H1 (cell line): ENCODE measurements around the gene KCNK4. TPM values are rescaled to one million over a fixed set of nuclear protein-coding genes. Genes with fewer than 3 reads are reported as not detected.

Source experiments
- BACH1 ChIP-seq: IDR thresholded peaks from 2 replicates; pipeline ENCODE4 v1.6.1; 2012; ENCODE audit warnings: low read length, improper control_type of control experiment
- BCL11A ChIP-seq, 2 experiments: IDR thresholded peaks; one replicate each; pipeline ENCODE4 v1.6.1; 2011; ENCODE audit warnings: low read depth in 2 of 2, low read length in 2 of 2, mild to moderate bottlenecking in 2 of 2
- CBX5 ChIP-seq: fragments of 300-800, 300-1000 bp; sonication (generic); IDR thresholded peaks from 2 replicates; pipeline ENCODE4 v1.7.1; 2016; ENCODE audit warnings: antibody characterized with exemption, low read length, low read depth
- KDM5A ChIP-seq: fragments of 200-600 bp; IDR thresholded peaks from 2 replicates; pipeline ENCODE4 v1.7.1; 2012; ENCODE audit warnings: mild to moderate bottlenecking, low read length, inconsistent platforms, mixed read lengths
- RNF2 ChIP-seq: fragments of 200-900, 300-1000 bp; sonication (generic); IDR thresholded peaks from 2 replicates; pipeline ENCODE4 v1.7.1; 2016; ENCODE audit warnings: borderline replicate concordance, low read depth, mild to moderate bottlenecking, antibody characterized with exemption, low read length; ENCODE audit not compliant: poor library complexity, severe bottlenecking; ENCODE audit errors: missing control alignments
- RXRA ChIP-seq: IDR thresholded peaks from 2 replicates; pipeline ENCODE4 v1.6.1; 2011; ENCODE audit warnings: low read depth, mild to moderate bottlenecking, low read length, moderate library complexity; ENCODE audit not compliant: insufficient read depth
- SIN3A ChIP-seq, 2 experiments: IDR thresholded peaks in 1 of 2; conservative IDR thresholded peaks in 1 of 2; 2 replicates each; pipeline ENCODE4 v1.6.1; 2011 to 2012; ENCODE audit warnings: low read length in 2 of 2, improper control_type of control experiment in 1 of 2, low read depth in 1 of 2, mild to moderate bottlenecking in 1 of 2
- polyA plus RNA-seq, 7 experiments: library from polyadenylated mRNA; depleted of rRNA in 3 of 7; stranded (reverse) in 5 of 7; unstranded in 2 of 7; fragments of >200 nt in 5 of 7; fragments of 200-250 nt in 2 of 7; gene quantifications; 1 replicate in 5 of 7; 2 replicates in 1 of 7; 4 replicates in 1 of 7; pipeline versions ENCODE4 v1.2.1 to v1.2.3, GENCODE V29; 2011 to 2013; ENCODE audit warnings: missing spikeins in 2 of 7, mixed read lengths in 2 of 7
- total RNA-seq: library from RNA; stranded (reverse); fragmentation: NEBNext Ultra II Directional; extraction: Animal tissue kit (Norgen Biotek cat#: 25700); gene quantifications from 2 replicates; pipeline ENCODE4 v1.2.1, GENCODE V29; 2021
- TF ChIP-seq, protein P1 (sequence below): IDR thresholded peaks from 2 replicates; pipeline ENCODE4 v1.6.1; 2011; ENCODE audit warnings: low read depth, mild to moderate bottlenecking, low read length; ENCODE audit not compliant: insufficient read depth
- TF ChIP-seq, protein P2 (sequence below), 3 experiments: IDR thresholded peaks; 1 replicate in 2 of 3; 2 replicates in 1 of 3; pipeline versions ENCODE4 v1.5.1 to v1.6.1; 2011; ENCODE audit warnings: low read length in 3 of 3, mild to moderate bottlenecking in 3 of 3, inconsistent platforms in 2 of 3, low read depth in 1 of 3, moderate library complexity in 1 of 3; ENCODE audit not compliant: insufficient read depth in 1 of 3; ENCODE audit errors: control extremely low read depth in 1 of 3

The KCNK4 gene
- total and polyA plus RNA-seq, 2 of the 8 experiments (the other 6 are each of a cell fraction or from before 2014, with no cell fraction given) = 0.19 TPM; not detected in 1

DNA sequence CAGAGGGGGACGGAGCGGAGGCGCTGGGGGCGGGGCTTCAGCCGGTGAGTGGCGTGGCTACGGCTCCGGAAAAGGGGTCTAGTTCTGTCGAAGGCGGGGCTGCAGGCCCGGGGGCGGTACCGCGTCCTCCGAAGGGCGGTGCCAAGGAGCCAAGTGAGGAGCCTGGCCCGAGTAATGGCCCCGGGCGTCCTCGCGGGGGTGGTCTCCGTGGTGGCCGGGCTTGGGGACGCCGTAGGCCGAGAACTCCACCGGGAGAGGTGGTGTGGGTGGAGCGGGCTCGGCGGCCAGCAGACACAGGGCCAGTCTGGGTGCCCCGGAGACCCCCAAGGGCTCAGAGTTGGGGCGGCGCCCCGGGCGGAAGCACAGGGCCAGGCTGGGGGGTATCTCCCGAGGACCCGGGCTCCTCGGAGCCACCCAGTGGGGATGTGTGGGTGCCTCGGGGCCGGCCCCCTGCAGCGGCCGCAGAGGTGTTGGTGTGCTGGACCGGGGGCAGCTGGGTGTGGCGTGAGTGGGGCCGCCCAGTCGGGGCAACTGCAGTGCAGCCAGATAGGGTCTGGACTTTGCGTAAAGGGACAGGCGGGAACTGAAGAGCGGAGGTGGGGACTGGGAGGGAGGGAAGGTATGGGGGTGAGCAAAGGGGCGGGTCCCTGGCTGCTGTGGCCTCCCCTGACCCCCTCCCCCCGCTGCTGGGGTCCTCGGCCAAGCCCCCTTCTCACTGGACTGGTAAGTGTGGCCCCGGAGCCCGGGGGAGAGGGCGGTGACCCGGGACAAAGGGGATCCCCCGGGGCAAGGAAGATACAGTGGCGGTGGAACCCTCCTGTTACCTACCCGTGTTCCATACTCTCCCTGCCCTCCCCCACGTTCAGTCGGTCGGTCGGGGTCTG is 49.4 kb upstream of the KCNK4 start (continued):
- TF ChIP-seq SIN3A (conservative IDR thresholded peaks at IDR 0.05 in 1 of 2, IDR thresholded peaks at IDR 0.05 in 1 of 2; ENCODE audit: low read depth in 1 of 2, low read length in 2 of 2) (no peak), CBX5 (no peak), RXRA (no peak), KDM5A (no peak; the same call in 1 of the 2 replicates), RNF2 (no peak), BCL11A (IDR thresholded peaks at IDR 0.05; ENCODE audit: low read depth in 2 of 2, low read length in 2 of 2) (no peak), BACH1 (no peak)
- TF ChIP-seq, protein P1, sequence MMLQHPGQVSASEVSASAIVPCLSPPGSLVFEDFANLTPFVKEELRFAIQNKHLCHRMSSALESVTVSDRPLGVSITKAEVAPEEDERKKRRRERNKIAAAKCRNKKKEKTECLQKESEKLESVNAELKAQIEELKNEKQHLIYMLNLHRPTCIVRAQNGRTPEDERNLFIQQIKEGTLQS = no peak
- TF ChIP-seq, protein P2, sequence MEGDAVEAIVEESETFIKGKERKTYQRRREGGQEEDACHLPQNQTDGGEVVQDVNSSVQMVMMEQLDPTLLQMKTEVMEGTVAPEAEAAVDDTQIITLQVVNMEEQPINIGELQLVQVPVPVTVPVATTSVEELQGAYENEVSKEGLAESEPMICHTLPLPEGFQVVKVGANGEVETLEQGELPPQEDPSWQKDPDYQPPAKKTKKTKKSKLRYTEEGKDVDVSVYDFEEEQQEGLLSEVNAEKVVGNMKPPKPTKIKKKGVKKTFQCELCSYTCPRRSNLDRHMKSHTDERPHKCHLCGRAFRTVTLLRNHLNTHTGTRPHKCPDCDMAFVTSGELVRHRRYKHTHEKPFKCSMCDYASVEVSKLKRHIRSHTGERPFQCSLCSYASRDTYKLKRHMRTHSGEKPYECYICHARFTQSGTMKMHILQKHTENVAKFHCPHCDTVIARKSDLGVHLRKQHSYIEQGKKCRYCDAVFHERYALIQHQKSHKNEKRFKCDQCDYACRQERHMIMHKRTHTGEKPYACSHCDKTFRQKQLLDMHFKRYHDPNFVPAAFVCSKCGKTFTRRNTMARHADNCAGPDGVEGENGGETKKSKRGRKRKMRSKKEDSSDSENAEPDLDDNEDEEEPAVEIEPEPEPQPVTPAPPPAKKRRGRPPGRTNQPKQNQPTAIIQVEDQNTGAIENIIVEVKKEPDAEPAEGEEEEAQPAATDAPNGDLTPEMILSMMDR (IDR thresholded peaks at IDR 0.05; ENCODE audit: control extremely low read depth in 1 of 3, insufficient read depth in 1 of 3, low read depth in 1 of 3, low read length in 3 of 3) = no peak
